HG02588 (cell line): ENCODE data around the gene NUP214.
"Not testable (repeated sequence)": the region's sequence is repeated elsewhere in the genome, so short reads cannot be mapped to it uniquely, and the experiment has no call there.

Source experiments
- ATAC-seq: cut with Tn5 transposase; IDR thresholded peaks from one replicate; pipeline ENCODE4 v1.9.1; 2021; ENCODE audit warnings: mild to moderate bottlenecking, moderate library complexity; ENCODE audit not compliant: unreplicated experiment

NUP214 gene

DNA sequence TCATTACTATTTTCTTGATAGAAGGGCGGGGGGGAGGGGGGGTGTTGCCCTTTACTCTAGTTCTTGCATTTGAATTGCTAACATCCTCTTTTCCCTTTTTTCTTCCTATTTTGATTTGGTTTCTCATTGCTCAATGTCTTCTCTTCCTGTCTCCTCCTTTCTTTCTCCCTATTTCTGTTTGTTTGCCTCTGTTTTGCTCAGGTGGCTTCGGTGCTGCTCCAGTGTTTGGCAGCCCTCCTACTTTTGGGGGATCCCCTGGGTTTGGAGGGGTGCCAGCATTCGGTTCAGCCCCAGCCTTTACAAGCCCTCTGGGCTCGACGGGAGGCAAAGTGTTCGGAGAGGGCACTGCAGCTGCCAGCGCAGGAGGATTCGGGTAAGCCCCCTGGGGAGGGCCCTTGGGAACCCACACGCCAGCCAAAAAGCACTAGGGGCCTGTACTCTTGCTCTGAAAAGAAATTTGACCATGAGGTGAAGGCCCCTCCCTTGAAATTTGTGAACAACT, 102.6 kb downstream of the NUP214 start:
- no peak for ATAC-seq

GRCh38 chr9:131228988-131229387, 103.6 kb downstream of the NUP214 start:
- ATAC-seq = no peak

- no peak for ATAC-seq
Measured at GRCh38 chr9:131233556-131233955, 108.2 kb downstream of the NUP214 start.

DNA sequence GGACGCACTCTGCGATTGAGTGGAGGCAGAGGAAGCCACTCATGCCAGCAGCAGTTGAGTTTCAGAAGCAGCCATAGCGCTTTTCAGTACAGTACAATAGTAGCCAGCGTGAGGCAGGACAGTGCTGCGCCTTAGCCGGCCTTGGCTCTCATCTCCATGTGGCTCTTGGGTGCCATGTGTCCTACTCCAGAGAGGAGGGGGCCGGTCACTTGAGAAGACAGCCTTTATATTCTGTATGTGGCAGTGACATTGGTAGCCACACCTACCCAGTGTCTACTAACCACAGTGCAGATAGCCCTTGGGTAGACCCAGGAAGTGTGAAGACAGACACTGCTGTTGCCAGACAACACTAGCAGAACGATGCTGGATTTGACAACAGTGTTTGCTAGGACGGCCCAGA, 108.6 kb downstream of the NUP214 start:
- ATAC-seq = no peak

DNA sequence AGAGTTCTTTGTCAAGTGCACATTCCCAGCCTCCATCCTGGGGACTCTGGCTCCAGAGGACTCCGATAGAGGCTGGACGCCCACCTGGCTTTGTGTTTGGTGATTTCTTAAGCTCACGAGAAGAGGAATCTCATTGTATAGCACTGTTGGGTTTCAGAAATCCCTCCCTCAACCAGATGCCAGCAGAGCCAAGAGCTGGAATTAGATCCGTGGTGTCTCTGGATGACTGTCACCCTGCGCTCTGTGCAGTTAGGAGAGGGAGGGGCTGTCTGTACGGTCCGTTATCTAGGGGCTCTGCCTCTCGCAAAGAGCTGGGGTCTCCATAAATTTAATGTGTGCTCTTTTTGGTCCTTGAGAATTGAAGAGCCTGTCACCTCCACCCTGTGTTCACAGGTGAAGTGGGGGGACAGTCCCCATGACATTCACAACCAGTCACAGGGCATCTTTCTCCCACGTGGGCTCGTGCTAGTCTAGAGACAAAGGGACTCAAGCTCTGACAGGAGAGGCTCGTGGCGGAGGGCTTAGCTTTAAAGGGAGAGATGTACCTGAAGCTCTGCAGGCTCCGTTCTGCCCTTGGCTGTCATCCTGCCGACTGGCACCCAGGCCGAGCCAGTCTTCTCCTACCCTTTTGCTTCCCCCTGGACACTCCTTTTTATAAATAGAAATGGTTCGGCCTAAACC, 109.6 kb downstream of the NUP214 start:
- no peak for ATAC-seq

GRCh38 chr9:131235480-131235851, 110.1 kb downstream of the NUP214 start:
- ATAC-seq = no peak

- ATAC-seq = no peak
Measured at GRCh38 chr9:131236161-131236560, 110.8 kb downstream of the NUP214 start.

DNA sequence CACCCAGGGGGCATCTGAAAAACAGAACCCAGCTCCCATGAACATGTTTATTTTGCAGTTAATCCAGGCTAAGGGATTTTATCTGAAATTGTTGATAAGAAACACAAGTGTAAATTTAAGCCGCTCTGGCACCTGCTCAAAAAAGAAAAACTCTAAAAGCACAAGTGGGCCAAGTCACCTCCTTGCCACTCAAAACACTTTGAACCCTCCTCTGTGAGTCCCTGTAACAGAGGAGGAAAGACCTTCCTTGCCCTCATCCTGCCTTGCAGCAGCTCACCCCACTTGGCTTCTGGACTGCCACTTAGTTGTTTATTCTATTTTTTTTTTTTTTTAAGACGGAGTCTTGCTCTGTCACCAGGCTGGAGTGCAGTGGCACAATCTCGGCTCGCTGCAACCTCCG, 111.4 kb downstream of the NUP214 start:
- no peak for ATAC-seq

GRCh38 chr9:131237291-131237690, 111.9 kb downstream of the NUP214 start:
- no peak for ATAC-seq

- peak; percentile 82 for ATAC-seq
Measured at GRCh38 chr9:131237931-131238401, 112.6 kb downstream of the NUP214 start.

- ATAC-seq = no peak
Measured at GRCh38 chr9:131238402-131239021, 113.1 kb downstream of the NUP214 start.

- no peak for ATAC-seq
Measured at GRCh38 chr9:131239161-131239975, 114.0 kb downstream of the NUP214 start.

DNA sequence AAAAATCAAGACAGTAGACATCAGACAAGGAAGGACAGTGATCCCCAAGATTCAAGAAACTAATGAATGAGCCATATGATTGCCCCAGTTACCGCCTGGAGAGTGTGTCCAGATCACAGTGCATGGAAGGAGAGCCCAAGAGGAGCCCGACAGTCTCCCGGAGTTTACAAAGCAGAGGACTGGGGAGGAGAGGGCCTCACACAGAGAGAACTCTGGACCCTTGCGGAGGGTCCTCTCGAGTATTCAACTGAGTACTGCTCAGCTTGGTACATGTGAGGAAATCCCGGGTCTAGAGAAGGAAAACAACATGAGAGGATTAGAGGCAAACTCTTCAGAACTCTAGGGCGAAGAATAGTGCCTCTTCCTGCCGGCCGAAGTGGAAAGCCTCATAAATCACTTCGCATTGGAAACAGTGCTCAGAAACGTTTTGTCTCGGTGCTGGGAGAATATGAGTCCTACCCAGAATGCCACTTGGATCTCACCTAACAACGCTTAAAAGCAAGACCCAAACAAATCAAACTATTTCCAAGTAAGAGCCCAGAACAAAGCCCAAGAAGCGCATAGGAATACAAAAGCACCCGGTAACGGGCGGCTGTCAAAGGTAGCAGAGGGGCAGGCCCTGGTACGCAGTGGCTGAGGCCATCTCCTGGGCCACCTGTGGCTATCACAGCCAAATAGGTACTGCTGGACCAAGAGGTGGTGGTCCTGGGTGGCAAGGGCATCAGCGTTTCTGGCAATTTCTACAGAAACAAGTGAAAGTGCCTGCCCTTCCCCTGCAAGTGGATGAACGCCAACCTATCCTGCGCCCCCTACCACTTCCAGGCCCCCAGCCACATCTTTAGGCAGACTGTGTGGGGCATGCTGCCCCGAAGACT, 114.9 kb downstream of the NUP214 start:
- no peak for ATAC-seq

GRCh38 chr9:131244331-131244730, 118.9 kb downstream of the NUP214 start:
- ATAC-seq = not testable (repeated sequence)

GRCh38 chr9:131246618-131247017, 121.2 kb downstream of the NUP214 start:
- ATAC-seq = no peak

GRCh38 chr9:131252120-131252519, 126.7 kb downstream of the NUP214 start:
- no peak for ATAC-seq

DNA sequence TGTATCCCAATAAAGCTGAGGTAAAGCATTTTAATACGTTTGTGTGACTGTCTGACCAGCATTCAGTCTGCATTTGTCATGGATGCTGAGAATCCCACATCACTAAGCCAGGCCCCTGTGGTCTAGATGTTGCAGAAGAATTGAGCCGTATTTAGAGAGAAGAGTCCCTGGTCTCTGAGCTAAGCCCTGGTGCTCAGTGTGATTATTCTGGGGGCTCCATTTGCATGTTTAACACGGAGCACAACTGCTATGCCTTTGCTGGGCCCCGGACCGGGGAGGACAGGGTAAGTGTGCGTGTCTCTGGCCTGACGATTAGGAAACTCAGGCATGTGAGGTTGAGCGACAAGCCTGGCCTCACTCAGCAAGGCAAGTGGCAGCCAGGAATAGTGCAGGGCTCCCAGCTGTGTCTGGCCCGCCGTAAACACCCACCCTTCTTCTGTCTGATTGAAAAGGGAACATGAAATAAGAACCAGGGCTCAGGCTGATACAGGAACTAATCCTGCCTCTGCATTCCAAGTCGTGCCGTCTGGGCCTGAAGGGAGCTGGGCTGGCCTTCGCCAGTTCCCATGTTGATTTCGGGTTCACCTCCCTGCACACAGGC, 128.6 kb downstream of the NUP214 start:
- no peak for ATAC-seq

GRCh38 chr9:131254626-131255025, 129.2 kb downstream of the NUP214 start:
- ATAC-seq = no peak

GRCh38 chr9:131255676-131256197, 130.4 kb downstream of the NUP214 start:
- ATAC-seq = no peak
